ENCODE data around the gene PDE4C. TPM values are rescaled to one million over a fixed set of nuclear protein-coding genes. Genes with fewer than 3 reads are reported as not detected.
A peak's percentile ranks its signal among the peaks of the same experiment; 100 is the strongest.

Gene PDE4C
- total and polyA plus RNA-seq, 8 donors: 0.12 to 1.3 (median 0.37) TPM; not detected in 1

DNA sequence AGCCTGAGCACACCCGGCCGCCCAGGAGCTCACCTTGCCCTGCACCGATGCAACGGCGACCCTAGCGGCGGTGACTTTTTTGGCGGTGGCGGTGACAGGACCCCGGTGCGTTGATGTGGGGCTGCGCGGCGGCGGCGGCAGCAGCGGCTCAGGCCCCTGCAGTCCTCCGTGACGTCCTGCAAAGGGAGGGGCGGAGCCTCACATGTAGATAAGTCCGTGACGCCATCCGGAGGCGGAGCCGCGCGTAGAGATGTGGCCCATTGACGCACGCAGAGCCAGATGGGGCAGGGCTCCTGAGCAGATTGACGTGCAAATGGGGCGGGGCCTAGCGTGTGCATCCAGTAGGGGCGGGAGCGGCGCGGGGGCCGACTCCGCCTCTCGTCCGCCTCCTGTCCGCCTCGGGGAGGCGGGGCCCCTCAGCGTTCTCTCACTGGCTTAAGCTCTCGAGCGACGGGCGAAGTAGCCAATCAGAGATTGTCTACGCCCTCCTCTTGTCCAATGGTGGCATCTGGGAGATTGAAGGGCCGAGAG lies 22.3 kb downstream of the PDE4C start, which contains the start of gene RAB3A:
Gene RAB3A (minus strand): TSS at position 180 of the 531 bp plus-strand sequence. CDS start 1,302 bp downstream, outside the sequence.
- TF ChIP-seq, protein P1, sequence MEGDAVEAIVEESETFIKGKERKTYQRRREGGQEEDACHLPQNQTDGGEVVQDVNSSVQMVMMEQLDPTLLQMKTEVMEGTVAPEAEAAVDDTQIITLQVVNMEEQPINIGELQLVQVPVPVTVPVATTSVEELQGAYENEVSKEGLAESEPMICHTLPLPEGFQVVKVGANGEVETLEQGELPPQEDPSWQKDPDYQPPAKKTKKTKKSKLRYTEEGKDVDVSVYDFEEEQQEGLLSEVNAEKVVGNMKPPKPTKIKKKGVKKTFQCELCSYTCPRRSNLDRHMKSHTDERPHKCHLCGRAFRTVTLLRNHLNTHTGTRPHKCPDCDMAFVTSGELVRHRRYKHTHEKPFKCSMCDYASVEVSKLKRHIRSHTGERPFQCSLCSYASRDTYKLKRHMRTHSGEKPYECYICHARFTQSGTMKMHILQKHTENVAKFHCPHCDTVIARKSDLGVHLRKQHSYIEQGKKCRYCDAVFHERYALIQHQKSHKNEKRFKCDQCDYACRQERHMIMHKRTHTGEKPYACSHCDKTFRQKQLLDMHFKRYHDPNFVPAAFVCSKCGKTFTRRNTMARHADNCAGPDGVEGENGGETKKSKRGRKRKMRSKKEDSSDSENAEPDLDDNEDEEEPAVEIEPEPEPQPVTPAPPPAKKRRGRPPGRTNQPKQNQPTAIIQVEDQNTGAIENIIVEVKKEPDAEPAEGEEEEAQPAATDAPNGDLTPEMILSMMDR (IDR thresholded peaks at IDR 0.05): no peak
- Histone ChIP-seq H3K27me3 (no peaks in the 10 kb centered on the region), H3K27ac (peak within 1 kb of the TSS; percentile 60 to 89 (median 87)), H3K4me3 (peak within 1 kb of the TSS; percentile 44 to 59 (median 52)), H3K9me3 (no peaks in the 10 kb centered on the region), H3K36me3 (no peaks in the 10 kb centered on the region), H3K4me1 (peaks cover 0 to 3% (median 0%) of the 10 kb centered on the region in 3 donors)
- DNase-seq (peak; percentile 99 to 100 (median 100)), ATAC-seq (peak; percentile 90 to 95 (median 94)), FAIRE-seq (peak; percentile 93)
- intact Hi-C loops (cut with DNase I): no loop called here
- WGBS, 2 donors: 0 to 1% methylated on average over 50 of the region's 50 CpGs

DNA sequence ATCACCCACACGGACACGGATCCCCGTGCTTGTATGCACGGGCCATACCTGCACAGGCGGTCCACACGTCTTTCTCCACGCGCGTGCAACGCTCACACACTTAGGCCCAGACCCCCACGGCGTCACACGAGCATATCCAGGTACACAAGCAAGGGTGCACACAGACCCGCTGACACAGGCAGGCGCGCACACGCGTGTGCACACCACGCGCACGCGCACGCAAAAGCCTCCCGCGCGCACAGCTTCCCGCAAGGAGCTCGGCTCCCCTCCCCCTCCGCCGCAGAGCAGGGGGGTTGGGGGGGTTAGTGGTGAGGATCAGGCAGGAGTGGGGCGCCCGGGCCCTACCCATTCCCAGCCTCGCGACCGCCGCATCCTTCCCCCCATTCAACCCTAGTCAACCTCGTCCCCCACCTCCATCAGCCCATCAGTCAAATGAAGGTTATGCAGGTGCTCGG lies 22.8 kb downstream of the PDE4C start:
- intact Hi-C loops (cut with DNase I): no loop called here
- Histone ChIP-seq H3K27me3 (no peaks in the 10 kb centered on the region), H3K4me3 (peak overlapping the region; percentile 30 to 59 (median 49)), H3K36me3 (no peaks in the 10 kb centered on the region), H3K4me1 (peaks cover 0 to 3% (median 0%) of the 10 kb centered on the region in 3 donors), H3K27ac (peak overlapping the region in 1 of 4 donors; percentile 45), H3K9me3 (no peaks in the 10 kb centered on the region)
- WGBS, 2 donors: 1% methylated on average over 31 to 37 of the region's 38 CpGs
- peak; percentile 3 to 14 (median 4) for ATAC-seq
- DNase-seq: peak in 3 of 6 donors; percentile 55 to 86 (median 68)
- TF ChIP-seq, protein P1 (IDR thresholded peaks at IDR 0.05): no peak
- no peak for FAIRE-seq

DNA sequence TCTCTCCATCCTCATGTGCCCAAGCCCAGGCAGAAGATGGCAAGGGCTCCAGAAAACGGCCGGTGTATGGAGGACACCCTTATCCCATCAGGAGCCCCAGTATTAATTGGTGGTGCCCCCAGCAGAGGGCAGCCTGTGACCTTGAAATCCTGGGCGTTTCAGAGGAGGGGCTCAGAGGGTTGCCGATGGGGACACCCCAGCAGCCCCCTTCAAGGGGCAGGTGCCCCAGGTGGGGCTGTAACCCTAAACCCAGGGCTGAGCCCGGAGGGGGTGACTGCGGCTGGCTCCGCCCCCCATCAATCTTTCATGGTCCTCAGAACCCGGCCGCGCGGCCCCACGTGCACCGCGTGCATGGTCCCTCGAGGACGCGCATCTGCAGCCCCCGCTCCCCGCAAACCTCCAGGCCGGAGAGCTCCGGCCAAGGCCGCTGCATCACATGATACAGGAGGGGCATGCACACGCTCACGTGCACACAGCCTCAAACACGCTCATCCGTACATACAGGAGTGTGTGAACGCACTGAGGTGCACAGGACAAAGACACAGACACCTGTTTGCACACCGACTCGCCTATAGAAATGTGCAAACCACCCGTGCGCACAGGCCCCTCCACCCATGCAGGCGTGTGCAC lies 23.3 kb downstream of the PDE4C start:
- H3K27me3 ChIP-seq: no peaks in the 10 kb centered on the region
- TF ChIP-seq, protein P1 (IDR thresholded peaks at IDR 0.05): no peak
- FAIRE-seq: no peak
- H3K27ac ChIP-seq: no peak overlapping the region
- intact Hi-C loops (cut with DNase I): no loop called here
- peaks cover 0 to 3% (median 0%) of the 10 kb centered on the region in 3 donors for H3K4me1 ChIP-seq
- H3K9me3 ChIP-seq: no peaks in the 10 kb centered on the region
- H3K4me3 ChIP-seq: peak overlapping the region; percentile 30 to 59 (median 49)
- H3K36me3 ChIP-seq: no peaks in the 10 kb centered on the region
- 6 to 7% methylated on average over 32 of the region's 32 CpGs for WGBS, 2 donors
- ATAC-seq: no peak
- peak in 4 of 6 donors; percentile 45 to 82 (median 64) for DNase-seq

DNA sequence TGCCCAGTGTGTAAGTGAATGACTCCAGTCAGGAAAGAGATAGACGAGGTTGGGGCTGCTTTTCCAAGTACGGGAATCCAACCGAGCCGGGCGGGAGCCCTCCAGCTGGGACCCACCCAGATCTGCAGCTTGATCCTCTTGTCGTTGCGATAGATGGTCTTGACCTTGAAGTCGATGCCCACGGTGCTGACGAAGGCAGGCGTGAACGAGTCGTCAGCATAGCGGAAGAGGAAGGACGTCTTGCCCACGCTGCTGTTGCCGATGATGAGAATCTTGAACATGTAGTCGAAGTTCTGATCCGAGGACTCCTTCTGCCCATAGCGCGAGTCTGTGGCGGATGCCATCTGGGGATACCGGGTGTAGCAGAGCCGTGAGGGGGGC lies 23.9 kb downstream of the PDE4C start:
- no peaks in the 10 kb centered on the region for H3K27me3 ChIP-seq
- ATAC-seq: no peak
- no peaks in the 10 kb centered on the region for H3K36me3 ChIP-seq
- no peak overlapping the region for H3K4me3 ChIP-seq
- no peak for DNase-seq
- H3K4me1 ChIP-seq: peaks cover 0 to 3% (median 0%) of the 10 kb centered on the region in 3 donors
- H3K9me3 ChIP-seq: no peaks in the 10 kb centered on the region
- TF ChIP-seq, protein P1 (IDR thresholded peaks at IDR 0.05): no peak
- 82 to 84% methylated on average over 24 of the region's 24 CpGs for WGBS, 2 donors
- intact Hi-C loops (cut with DNase I): no loop called here
- FAIRE-seq: no peak
- no peak overlapping the region for H3K27ac ChIP-seq

DNA sequence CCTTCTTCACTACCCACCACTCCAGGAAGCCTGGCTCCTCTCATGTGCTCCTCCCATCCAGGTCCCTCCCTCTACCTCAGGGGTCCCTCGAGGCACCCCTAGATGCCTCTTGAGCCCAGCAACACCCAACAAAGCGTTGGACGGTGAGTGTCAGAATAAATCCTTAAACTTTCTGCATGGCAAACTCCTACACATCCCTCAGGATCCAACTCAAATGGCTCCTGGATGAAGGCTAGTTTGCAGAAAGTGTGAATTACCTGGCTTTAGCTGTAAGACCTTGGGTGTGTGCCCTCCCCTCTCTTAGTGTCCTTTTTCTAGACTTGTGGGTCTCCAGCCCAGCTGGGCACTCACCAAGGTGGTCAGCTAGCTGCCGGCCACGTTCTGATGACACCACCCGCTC lies 27.9 kb downstream of the PDE4C start:
- intact Hi-C loops (cut with DNase I): no loop called here
- Histone ChIP-seq H3K27me3 (no peaks in the 10 kb centered on the region), H3K4me1 (peaks cover 0 to 15% (median 9%) of the 10 kb centered on the region in 3 donors), H3K36me3 (no peaks in the 10 kb centered on the region), H3K9me3 (no peaks in the 10 kb centered on the region), H3K27ac (no peak overlapping the region), H3K4me3 (no peak overlapping the region)
- no peak for DNase-seq
- WGBS, 2 donors: 84 to 89% methylated on average over 6 of the region's 6 CpGs
- TF ChIP-seq, protein P1 (IDR thresholded peaks at IDR 0.05): no peak
- ATAC-seq: no peak
- FAIRE-seq: no peak

Data from pancreas (tissue), 10 donors.